CD4-positive, alpha-beta T cell treated with Interleukin-4 for 4 hours (primary cell): Measurements from ENCODE around the gene BUB3.

Experiments used
- DNase-seq: peaks from one replicate; pipeline ENCODE4 v3.0.0-alpha.2; 2020

The BUB3 gene

DNA sequence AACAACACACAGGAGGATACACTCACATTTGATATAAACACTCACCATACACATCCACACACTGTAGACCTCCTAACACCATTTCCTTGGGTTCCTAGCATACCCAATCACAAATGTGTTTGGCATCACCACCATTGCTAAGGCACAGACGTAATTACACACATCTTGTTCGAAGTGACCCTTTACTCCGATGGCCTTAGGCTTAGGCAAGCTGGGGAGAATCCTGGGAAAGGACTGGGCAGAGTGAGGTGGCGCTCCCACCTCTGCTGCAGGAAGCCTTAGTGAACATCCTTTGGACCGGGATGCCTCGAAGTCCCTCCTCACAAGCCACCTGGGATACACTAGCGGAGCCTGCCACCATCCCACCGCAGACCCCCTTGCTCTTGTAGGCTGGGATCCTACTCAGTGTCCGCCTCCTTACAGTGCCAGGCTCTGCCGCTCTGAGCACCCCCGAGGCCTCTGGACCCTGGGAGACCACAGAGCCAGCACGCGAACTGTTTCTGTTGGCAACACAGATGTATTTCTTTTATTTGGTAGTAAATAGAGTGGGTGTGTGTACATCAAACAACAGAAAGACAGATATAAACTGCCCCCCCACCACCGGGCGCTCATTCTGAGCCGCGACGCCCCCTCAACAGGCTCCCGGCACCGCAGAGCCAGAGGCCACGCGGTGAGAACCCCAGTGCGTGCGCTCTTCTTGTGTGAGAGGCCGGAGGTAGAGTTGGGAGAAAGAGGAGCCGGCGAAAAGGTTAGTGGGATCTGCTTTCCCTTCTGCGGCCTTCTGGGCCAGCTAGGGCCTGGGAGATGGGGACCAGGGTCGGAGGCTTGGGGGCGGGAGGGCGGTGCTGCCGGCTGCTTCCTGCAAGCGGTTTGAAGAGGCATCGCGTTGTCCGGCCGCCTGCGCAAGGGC is 12.2 kb upstream of the BUB3 start:
- DNase-seq = no peak

DNA sequence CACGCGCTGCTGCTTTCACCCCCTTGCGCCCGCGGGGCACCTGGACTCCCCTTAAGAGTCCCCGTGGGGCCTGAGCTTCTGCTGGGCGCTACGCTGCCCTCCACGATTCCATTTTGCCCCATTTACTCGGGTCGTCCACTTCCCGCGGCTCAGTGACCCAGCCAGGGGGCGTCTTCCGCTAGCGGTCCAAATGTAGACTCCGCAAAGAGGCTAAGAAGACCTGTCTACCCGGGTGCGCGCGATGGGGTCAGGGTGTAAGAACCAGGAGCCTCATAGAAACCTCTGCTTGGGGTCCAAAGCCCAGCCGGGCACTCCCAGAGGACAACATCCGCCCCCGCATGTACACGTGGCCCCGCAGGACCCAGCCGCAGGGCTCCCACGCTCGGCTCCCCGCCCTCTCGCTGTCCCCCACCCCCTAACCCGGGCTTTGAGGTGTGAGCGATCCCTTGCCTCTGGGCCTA is 11.5 kb upstream of the BUB3 start:
- no peak for DNase-seq

DNA sequence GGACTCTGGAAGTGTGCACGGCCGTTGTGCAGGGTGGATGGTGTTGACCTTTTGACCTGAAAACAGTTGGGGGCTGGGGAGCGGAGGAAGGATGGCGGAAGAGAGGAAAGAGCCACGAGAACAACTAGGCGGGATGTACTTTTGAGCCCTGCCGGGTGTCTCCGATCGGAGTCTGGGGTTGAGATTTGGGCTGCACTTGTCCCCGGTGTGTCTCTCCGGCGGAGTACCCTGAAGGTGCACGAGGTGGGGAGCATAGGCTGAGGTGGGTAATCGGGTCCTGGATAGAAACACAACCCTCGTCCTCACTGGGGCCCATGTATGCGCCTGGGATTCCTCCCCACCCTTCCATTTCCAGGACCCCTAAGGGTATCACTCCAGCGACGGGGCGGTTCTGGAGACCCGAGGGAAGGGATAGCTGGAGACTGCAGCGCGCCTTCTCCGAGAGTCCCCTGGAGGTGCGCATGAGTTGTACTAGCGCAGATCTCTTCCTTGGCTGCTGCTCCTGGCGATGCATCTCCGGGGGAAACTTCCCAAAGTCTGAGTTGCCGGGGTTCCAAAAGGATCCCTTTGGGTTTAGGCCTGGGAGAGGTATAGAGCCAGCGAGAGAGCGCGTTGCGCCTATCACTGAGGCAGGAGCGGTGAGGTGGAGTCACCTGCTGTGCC is 10.9 kb upstream of the BUB3 start:
- no peak for DNase-seq

GRCh38 chr10:123143825-123144168 is 10.4 kb upstream of the BUB3 start:
- DNase-seq = no peak

GRCh38 chr10:123144697-123145541 is 9.3 kb upstream of the BUB3 start:
- no peak for DNase-seq

DNA sequence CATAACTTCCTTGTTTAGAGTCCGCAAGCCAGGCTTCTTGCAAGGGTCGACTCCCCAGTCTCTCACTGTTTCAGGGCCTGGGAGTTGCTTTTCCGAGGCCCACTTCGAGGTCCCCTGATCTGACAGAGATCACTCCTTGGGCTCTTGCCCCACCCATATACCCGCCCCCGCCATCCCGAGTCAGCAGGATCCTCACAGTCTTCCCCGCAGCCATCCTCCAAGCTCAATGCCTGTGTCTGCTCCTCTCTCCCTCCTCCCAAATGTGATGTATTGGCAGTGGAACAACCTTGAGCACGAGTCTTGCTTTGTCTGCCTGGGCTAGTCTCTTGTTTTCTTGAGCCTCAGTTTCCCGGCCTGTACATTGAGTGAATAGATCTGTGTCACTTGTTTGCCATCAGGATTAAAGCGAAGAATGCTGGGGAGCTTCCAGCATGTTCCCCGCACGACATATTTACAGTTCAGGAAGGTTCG is 8.6 kb upstream of the BUB3 start:
- DNase-seq = no peak

- no peak for DNase-seq
Measured at GRCh38 chr10:123146013-123146893, 7.9 kb upstream of the BUB3 start.

DNA sequence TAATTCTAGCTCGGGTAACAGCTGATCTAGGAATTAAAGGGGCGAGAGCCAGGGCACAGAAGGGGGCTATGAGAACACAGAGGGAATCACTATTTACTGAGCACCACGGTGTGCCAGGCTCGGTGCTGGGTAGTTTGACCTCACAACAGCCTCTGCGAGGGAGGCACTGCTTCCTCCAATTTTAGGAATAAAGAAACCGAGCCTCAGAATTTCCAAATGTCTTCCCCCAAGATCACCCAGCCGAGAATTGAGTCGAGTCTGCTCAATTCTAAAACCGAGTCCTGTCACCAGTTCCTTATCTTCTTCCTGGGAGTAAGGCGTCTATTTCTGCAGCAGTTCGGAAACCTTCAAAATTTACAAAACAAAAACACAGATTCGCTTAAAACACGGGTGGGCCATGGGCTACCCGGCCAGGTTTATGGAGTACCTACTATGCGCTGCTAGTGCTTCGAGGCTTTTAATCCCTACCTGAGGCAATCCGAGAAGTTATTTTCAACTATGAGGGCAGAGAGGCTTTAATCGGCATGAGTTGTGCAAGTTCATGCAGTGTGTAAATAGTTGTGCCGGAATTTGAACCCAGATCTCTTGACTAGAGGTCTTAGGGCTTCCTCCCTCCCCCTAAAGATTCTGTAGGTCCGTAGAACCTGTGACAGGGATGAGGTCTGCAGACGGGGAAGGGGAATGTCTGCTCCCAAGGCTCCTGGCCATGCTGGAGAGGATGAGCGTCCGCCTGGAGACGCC is 7.1 kb upstream of the BUB3 start:
- no peak for DNase-seq

GRCh38 chr10:123147635-123148413 is 6.4 kb upstream of the BUB3 start, which contains the start of gene HMX2:
HMX2 (plus strand) TSS chr10:123148136; CDS start chr10:123148379, 243 bp downstream.
- no peak for DNase-seq

DNA sequence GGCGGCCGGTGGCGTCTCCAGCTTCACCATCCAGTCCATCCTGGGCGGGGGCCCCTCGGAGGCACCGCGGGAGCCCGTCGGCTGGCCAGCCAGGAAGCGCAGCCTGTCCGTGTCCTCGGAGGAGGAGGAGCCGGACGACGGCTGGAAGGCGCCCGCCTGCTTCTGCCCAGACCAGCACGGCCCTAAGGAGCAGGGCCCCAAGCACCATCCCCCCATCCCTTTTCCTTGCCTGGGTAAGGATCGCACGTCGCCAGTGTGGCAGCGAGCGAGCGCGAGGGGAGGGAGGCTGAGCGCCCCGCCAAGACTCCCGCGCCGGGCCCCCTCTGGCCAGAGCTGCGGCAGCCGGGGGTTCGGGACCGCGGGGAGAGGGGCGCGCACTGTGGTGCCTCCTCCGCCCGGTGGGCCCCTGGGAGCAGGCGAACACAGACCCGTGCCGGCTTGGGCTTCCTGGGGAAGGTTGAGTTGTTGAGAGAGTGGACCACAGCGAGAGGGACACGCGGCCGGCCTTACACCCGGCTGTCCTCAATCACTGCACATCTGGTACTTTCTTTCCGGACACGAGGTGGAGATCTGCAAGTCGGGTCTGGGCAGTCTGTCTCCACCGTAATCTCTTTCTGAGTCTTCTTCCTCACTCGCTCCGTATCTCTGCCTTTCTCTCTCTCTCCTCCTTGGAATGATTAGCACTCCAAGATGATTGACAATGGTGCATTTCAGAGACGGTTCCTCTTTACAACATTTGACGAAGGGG is 5.6 kb upstream of the BUB3 start:
- DNase-seq = no peak

GRCh38 chr10:123149162-123149567 is 5.0 kb upstream of the BUB3 start:
- no peak for DNase-seq

DNA sequence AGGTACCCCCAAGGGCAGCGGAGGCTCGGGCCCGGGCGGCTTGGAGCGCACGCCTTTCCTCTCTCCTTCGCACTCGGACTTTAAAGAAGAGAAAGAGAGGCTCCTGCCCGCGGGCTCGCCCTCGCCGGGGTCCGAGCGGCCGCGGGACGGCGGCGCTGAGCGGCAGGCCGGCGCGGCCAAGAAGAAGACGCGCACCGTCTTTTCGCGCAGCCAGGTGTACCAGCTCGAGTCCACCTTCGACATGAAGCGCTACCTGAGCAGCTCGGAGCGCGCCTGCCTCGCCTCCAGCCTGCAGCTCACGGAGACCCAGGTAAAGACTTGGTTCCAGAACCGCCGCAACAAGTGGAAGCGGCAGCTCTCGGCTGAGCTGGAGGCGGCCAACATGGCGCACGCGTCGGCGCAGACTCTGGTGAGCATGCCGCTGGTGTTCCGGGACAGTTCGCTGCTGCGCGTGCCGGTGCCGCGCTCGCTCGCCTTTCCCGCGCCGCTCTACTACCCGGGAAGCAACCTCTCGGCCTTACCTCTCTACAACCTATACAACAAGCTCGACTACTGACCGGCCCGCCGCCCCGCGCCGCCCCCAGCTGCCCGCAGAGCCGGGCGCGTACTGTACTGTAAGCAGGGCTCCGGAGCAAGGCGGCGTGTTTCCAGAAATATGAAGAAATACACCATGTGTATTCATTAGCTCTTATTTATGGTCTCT is 4.5 kb upstream of the BUB3 start:
- DNase-seq = no peak

GRCh38 chr10:123150271-123150985 is 3.8 kb upstream of the BUB3 start:
- no peak for DNase-seq

- no peak for DNase-seq
Measured at GRCh38 chr10:123150986-123151736, 3.0 kb upstream of the BUB3 start.

GRCh38 chr10:123151737-123152135 is 2.5 kb upstream of the BUB3 start:
- no peak for DNase-seq

- DNase-seq = no peak
Measured at GRCh38 chr10:123153486-123154091, 613 bp upstream of the BUB3 start.
